Transverse colon (tissue), 4 donors: Measurements from ENCODE around the gene CNST.

Experiments used
- CTCF ChIP-seq, 5 experiments: fragments of 200-600 bp in 3 of 5; fragments of 450-650 bp in 2 of 5; sonication (generic) in 3 of 5; IDR thresholded peaks; 1 replicate in 2 of 5; 2 replicates in 3 of 5; pipeline ENCODE4 v1.5.1; 2016 to 2017; ENCODE audit warnings: antibody characterized with exemption in 5 of 5, inconsistent platforms in 3 of 5, mild to moderate bottlenecking in 2 of 5, moderate library complexity in 1 of 5
- EP300 ChIP-seq: sonication (generic); formaldehyde crosslinking; IDR thresholded peaks from one replicate; pipeline ENCODE4 v1.6.1; 2017; ENCODE audit warnings: antibody characterized with exemption, low read depth
- POLR2A ChIP-seq: fragments of 450-650 bp; IDR thresholded peaks from one replicate; pipeline ENCODE4 v1.6.1; 2016; ENCODE audit warnings: antibody characterized with exemption, mild to moderate bottlenecking, moderate library complexity
- POLR2AphosphoS5 ChIP-seq, 3 donors: sonication (generic); formaldehyde crosslinking; IDR thresholded peaks; one replicate each; pipeline ENCODE4 v1.6.1; 2016; ENCODE audit warnings: antibody characterized with exemption in 3 of 3

DNA sequence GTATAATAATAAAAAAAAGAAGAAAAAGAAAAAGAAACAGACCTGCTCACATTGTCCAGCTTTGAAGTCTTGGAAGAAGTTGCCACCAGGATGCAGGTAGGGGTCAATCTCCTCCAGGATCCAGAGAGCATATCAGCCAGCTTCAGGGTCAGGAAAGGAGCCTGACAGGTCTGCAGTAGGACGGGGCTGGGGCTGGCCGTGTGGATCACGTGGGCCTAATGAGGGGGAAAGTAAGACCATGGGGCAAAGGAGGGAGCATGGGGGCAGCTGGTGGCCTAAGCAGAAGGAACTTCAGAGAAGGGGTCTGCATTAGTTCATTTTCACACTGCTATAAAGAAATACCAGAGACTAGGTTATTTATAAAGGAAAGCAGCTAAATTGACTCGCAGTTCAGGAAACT lies 39.9 kb upstream of the CNST start:
- TF ChIP-seq EP300, result no peak
- TF ChIP-seq CTCF (IDR thresholded peaks at IDR 0.05), result no peak
- TF ChIP-seq POLR2AphosphoS5 (IDR thresholded peaks at IDR 0.05), result no peak
- TF ChIP-seq POLR2A, result no peak
